CD4-positive, alpha-beta T cell (primary cell): ENCODE measurements around the gene TMA7. TPM values are rescaled to one million over a fixed set of nuclear protein-coding genes. Genes with fewer than 3 reads are reported as not detected.

Experiments used
- ATAC-seq: fragments of 200-7000 bp; cut with Tn5 transposase; one replicate; pipeline ENCODE4 v1.10.0; 2022; ENCODE audit warnings: mild to moderate bottlenecking; ENCODE audit not compliant: poor library complexity
- CTCF ChIA-PET: fragments of 350-600 bp; sonication (Branson Sonifier 250); formaldehyde crosslinking; loops from one replicate; lab custom pipeline; 2021; ENCODE audit warnings: antibody characterized with exemption, inconsistent platforms; lab: Charles Lee
- POLR2A ChIA-PET: fragments of 350-600 bp; sonication (Branson Sonifier 250); formaldehyde crosslinking; loops from one replicate; lab custom pipeline; 2021; ENCODE audit warnings: antibody characterized with exemption, inconsistent platforms; lab: Charles Lee
- DNase-seq, 14 experiments: peaks; one replicate each; pipeline ENCODE4 v3.0.0-alpha.2; 2013 to 2020; ENCODE audit warnings: mixed read lengths in 2 of 14
- H3K27ac ChIP-seq, 2 donors: one replicate each; pipeline versions ENCODE4 v1.5.1 to v1.7.0; 2013; ENCODE audit warnings: low read length in 2 of 2, low read depth in 1 of 2, mild to moderate bottlenecking in 1 of 2
- H3K27me3 ChIP-seq, 2 experiments: 1 replicate in 1 of 2; 2 replicates in 1 of 2; pipeline versions ENCODE4 v1.6.1 to v1.7.0; 2013; ENCODE audit warnings: low read length in 2 of 2, control low read depth in 1 of 2, mild to moderate bottlenecking in 1 of 2, moderate library complexity in 1 of 2; ENCODE audit not compliant: insufficient read depth in 2 of 2, control insufficient read depth in 1 of 2
- H3K36me3 ChIP-seq: one replicate; pipeline ENCODE4 v1.6.1; 2013; ENCODE audit warnings: low read length, control low read depth; ENCODE audit not compliant: insufficient read depth
- H3K4me1 ChIP-seq: one replicate; pipeline ENCODE4 v1.6.1; 2013; ENCODE audit warnings: low read length, control low read depth; ENCODE audit not compliant: insufficient read depth
- H3K4me3 ChIP-seq: one replicate; pipeline ENCODE4 v1.5.1; 2013; ENCODE audit warnings: mild to moderate bottlenecking, low read length, moderate library complexity
- H3K9me3 ChIP-seq, 2 experiments: 1 replicate in 1 of 2; 2 replicates in 1 of 2; pipeline versions ENCODE4 v1.6.1 to v1.7.0; 2013; ENCODE audit warnings: low read length in 2 of 2, mild to moderate bottlenecking in 2 of 2, control low read depth in 1 of 2, moderate library complexity in 1 of 2; ENCODE audit not compliant: control insufficient read depth in 1 of 2, insufficient read depth in 1 of 2
- H3K27ac Mint-ChIP-seq: one replicate; pipeline ENCODE4 v1.8.0; 2020; ENCODE audit warnings: mixed read lengths
- H3K27me3 Mint-ChIP-seq: one replicate; pipeline ENCODE4 v1.8.0; 2021; ENCODE audit warnings: mixed read lengths
- H3K36me3 Mint-ChIP-seq: one replicate; pipeline ENCODE4 v1.8.0; 2021; ENCODE audit warnings: low read depth, mixed read lengths
- H3K4me1 Mint-ChIP-seq: one replicate; pipeline ENCODE4 v1.8.0; 2021; ENCODE audit warnings: low read depth, mixed read lengths
- H3K4me3 Mint-ChIP-seq: one replicate; pipeline ENCODE4 v1.8.0; 2020; ENCODE audit warnings: mild to moderate bottlenecking, mixed read lengths
- H3K9me3 Mint-ChIP-seq: one replicate; pipeline ENCODE4 v1.8.0; 2020; ENCODE audit warnings: mixed read lengths
- intact Hi-C, 2 experiments: fragments of 100-400 bp; cut with DNase I in 1 of 2; cut with micrococcal nuclease in 1 of 2; formaldehyde crosslinking; loops; one replicate each; pipeline versions ENCODE4 v1.15.1 to v1.9.0; 2023 to 2025; cut with DNase I, micrococcal nuclease
- total RNA-seq, 174 experiments: library from RNA in 2 of 174; stranded (reverse) in 2 of 174; gene quantifications; one replicate each; pipeline ENCODE4 v1.2.3 and lab custom pipeline; 2021 to 2026
- TF ChIP-seq, protein P1 (sequence below): fragments of 200-600 bp; IDR thresholded peaks from one replicate; pipeline ENCODE4 v1.8.0; 2022; ENCODE audit warnings: antibody characterized with exemption, mild to moderate bottlenecking

The TMA7 gene
- total RNA-seq, 2 experiments from 2014 or later: 289 to 297 TPM

DNA sequence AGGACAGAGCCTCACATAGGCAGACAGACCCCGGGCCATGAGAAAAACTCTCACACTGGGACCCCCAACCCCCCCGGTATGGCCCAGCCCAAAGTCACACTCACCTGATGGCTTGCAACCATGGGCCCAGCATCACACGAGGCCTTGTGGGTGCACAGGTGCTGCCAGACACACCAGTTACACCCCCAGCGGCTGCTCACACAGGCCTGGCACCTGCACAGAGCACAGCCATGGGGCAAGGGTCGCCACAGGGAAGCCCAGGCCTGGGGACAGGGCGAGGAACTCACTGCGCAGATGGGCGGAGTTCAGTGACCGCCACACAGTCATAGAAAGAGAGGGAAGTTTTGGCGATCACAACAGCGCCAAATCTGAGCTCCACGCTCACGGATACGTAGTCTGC, 19.5 kb upstream of the TMA7 start:
- CTCF ChIA-PET: no interaction called here
- TF ChIP-seq, protein P1, sequence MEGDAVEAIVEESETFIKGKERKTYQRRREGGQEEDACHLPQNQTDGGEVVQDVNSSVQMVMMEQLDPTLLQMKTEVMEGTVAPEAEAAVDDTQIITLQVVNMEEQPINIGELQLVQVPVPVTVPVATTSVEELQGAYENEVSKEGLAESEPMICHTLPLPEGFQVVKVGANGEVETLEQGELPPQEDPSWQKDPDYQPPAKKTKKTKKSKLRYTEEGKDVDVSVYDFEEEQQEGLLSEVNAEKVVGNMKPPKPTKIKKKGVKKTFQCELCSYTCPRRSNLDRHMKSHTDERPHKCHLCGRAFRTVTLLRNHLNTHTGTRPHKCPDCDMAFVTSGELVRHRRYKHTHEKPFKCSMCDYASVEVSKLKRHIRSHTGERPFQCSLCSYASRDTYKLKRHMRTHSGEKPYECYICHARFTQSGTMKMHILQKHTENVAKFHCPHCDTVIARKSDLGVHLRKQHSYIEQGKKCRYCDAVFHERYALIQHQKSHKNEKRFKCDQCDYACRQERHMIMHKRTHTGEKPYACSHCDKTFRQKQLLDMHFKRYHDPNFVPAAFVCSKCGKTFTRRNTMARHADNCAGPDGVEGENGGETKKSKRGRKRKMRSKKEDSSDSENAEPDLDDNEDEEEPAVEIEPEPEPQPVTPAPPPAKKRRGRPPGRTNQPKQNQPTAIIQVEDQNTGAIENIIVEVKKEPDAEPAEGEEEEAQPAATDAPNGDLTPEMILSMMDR: no peak

DNA sequence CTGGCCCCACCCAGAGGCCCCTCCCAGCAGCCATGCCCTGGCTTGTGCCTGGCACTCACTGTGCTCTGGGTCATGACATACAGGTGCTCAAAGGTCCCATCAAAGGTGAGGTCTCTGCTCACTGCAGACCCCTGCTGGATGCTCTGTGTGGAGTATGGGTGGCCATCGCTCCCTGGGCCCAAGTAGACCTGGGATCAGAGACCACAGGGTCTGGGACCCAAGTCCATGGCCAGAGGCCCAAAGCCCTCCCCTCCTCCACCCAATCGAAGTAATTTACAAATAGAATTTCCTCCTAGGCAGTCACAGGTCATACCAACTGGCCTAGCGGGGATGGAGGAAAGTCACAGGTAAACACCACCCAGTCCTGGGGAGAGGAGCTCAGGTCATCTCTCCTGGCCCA, 17.8 kb upstream of the TMA7 start:
- CTCF ChIA-PET: interaction anchor here (2.6 kb wide), 1 partner anchor 14 kb away, joined by 7 read pairs; no protein-coding TSS in a partner anchor
- no peaks in the 10 kb centered on the region for H3K9me3 Mint-ChIP-seq
- TF ChIP-seq, protein P1: no peak
- no peak overlapping the region for H3K4me3 ChIP-seq
- POLR2A ChIA-PET: no interaction called here
- H3K9me3 ChIP-seq: no peaks in the 10 kb centered on the region
- no peak for ATAC-seq
- no peak overlapping the region for H3K27ac ChIP-seq
- H3K4me3 Mint-ChIP-seq: no peak overlapping the region
- no peaks in the 10 kb centered on the region for H3K27me3 ChIP-seq
- no peaks in the 10 kb centered on the region for H3K4me1 ChIP-seq
- DNase-seq: no peak
- H3K36me3 ChIP-seq: no peaks in the 10 kb centered on the region
- no peaks in the 10 kb centered on the region for H3K4me1 Mint-ChIP-seq
- H3K27me3 Mint-ChIP-seq: no peaks in the 10 kb centered on the region
- H3K27ac Mint-ChIP-seq: no peak overlapping the region
- intact Hi-C loops: no loop called here
- no peaks in the 10 kb centered on the region for H3K36me3 Mint-ChIP-seq

More for the DNA sequence above, 19.5 kb upstream of the TMA7 start:
- Mint-ChIP-seq H3K4me3 (no peak overlapping the region), H3K36me3 (no peaks in the 10 kb centered on the region), H3K4me1 (no peaks in the 10 kb centered on the region), H3K9me3 (no peaks in the 10 kb centered on the region), H3K27ac (no peak overlapping the region), H3K27me3 (no peaks in the 10 kb centered on the region)
- H3K36me3 ChIP-seq: no peaks in the 10 kb centered on the region
- no peak for DNase-seq
- H3K9me3 ChIP-seq: no peaks in the 10 kb centered on the region
- no peak overlapping the region for H3K27ac ChIP-seq
- no peaks in the 10 kb centered on the region for H3K27me3 ChIP-seq
- no peak overlapping the region for H3K4me3 ChIP-seq
- ATAC-seq: no peak
- intact Hi-C loops: no loop called here
- no peaks in the 10 kb centered on the region for H3K4me1 ChIP-seq
- POLR2A ChIA-PET: no interaction called here

DNA sequence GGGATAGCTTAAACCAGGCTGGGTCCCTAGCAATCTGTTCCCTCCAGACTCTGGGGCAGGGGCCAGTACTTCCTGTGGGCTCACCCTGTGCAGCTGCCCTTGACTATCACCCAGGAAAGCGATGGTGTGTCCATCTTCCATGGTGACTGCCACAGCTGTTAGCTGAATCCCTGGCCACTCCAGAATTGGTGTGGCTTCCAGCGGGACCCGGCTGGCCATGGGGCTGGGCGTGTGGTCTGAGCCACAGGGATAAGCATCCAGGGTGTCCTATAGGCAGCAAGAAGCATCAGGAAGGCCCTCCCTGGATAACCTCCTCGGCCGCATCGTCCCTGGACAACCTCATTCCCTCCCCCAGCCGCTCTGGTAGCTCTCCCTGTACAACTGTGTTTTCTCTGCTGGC, 17.4 kb upstream of the TMA7 start:
- H3K4me1 Mint-ChIP-seq: no peaks in the 10 kb centered on the region
- ChIA-PET CTCF (interaction anchor here (2.6 kb wide), 1 partner anchor 13 kb away, joined by 7 read pairs; no protein-coding TSS in a partner anchor), POLR2A (no interaction called here)
- H3K27ac Mint-ChIP-seq: no peak overlapping the region
- Histone ChIP-seq H3K9me3 (no peaks in the 10 kb centered on the region), H3K27me3 (no peaks in the 10 kb centered on the region), H3K4me3 (no peak overlapping the region), H3K36me3 (no peaks in the 10 kb centered on the region), H3K27ac (no peak overlapping the region), H3K4me1 (no peaks in the 10 kb centered on the region)
- intact Hi-C loops: no loop called here
- ATAC-seq: no peak
- DNase-seq: no peak
- no peaks in the 10 kb centered on the region for H3K27me3 Mint-ChIP-seq
- no peaks in the 10 kb centered on the region for H3K36me3 Mint-ChIP-seq
- no peak overlapping the region for H3K4me3 Mint-ChIP-seq
- TF ChIP-seq, protein P1: no peak
- H3K9me3 Mint-ChIP-seq: no peaks in the 10 kb centered on the region
